IMR-90 (cell line): ENCODE data around the gene NTM.

Experiments used
- CTCF ChIP-seq: conservative IDR thresholded peaks from 2 replicates; pipeline ENCODE4 v1.5.1; 2012; ENCODE audit warnings: mild to moderate bottlenecking, low read depth, low read length, improper control_type of control experiment
- FOS ChIP-seq: fragments of 150-350 bp; IDR thresholded peaks from 2 replicates; pipeline ENCODE4 v1.6.1; 2016; ENCODE audit warnings: low read depth, low read length
- POLR2A ChIP-seq: IDR thresholded peaks from 2 replicates; pipeline ENCODE4 v1.6.1; 2012; ENCODE audit warnings: mild to moderate bottlenecking, low read depth, low read length

- TF ChIP-seq FOS: no peak
- no peak for TF ChIP-seq POLR2A
- no peak for TF ChIP-seq CTCF
Observed at GRCh38 chr11:132084433-132084832, 714.0 kb downstream of the NTM start.
